GM19324 (cell line): ENCODE data around the gene INPP4A.

ENCODE experiments used
- ATAC-seq: cut with Tn5 transposase; IDR thresholded peaks from one replicate; pipeline ENCODE4 v1.9.1; 2021; ENCODE audit warnings: mild to moderate bottlenecking, moderate library complexity; ENCODE audit not compliant: unreplicated experiment, low FRiP score

The INPP4A gene

DNA sequence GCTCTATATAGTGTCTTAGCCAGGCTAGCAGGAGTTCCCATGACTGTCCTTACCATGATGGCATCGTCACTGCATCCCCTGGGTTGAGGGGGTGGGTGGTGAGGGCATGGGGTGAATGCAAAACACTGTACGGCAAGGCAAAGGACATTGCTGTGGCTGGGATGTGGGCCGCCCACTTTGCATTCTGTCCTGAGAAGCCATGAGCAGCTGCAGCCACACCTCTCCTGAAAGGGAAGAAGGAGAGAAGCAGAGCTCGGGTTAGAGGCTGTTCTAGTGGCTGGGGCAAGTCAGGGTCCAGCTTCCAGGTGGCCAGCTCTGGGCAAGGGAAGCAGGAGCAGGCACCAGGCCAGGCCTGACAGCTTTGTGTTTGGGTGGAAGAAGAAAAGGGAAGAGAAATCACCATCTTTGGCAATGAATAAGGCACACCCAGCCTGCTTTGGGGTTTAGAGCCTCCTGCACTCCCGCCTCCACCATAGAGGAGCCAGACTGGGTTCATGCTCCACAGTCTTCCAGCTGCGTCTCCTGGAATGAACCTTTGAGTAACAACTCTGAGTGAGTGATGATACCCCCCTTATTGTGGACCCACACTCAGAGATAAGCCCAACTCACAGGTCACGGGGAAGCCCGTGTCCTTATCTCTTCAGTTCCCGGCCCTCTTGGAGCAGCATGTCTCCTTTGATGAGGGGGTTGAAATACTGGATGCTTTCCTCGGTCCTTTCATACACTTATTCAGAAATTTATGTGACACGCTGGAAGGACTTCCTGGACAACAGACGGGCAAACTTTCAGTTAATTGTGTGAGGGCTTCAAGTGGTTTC, 63.4 kb downstream of the INPP4A start:
- ATAC-seq: no peak

DNA sequence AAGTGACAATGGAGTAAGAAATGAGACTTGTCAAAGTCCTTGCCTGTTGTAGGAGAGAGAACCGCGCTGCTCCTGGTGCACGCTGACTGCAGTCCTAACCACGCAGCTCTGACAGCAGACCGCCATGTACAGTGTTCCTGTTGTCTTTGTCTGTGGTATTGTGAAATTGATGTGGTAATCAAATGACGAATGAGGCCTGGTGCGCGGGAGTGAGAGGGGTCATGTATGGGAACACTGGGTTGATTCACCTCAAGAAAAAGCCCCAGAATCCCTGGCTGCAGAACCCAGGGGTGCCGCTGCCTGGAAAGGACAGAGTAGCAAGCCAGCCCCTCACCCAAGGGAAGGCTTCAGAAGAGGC, 64.0 kb downstream of the INPP4A start:
- ATAC-seq: no peak

- no peak for ATAC-seq
These were observed 65.1 kb downstream of the INPP4A start for GRCh38 chr2:98509542-98510321.

DNA sequence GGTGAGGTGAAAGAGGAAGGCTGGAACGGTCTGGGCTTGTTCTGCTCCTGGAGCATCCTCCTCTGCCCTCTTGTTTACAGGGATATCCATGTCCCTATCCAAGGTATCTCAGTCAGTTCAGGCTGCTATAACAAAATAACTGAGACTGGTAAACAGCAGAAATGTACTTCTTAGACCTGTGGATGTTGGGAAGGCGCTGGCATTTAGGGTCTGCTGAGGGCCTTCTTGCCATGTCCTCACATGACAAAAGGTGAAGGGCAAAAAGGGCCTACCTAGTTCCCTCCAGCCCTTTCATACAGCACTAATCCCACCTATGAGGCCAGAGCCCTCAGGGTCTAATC, 65.6 kb downstream of the INPP4A start:
- ATAC-seq: no peak

- ATAC-seq: no peak
These were observed 67.3 kb downstream of the INPP4A start for GRCh38 chr2:98511981-98512380.

- no peak for ATAC-seq
These were observed 68.0 kb downstream of the INPP4A start for GRCh38 chr2:98512699-98513098.

GRCh38 chr2:98514096-98514639, 69.5 kb downstream of the INPP4A start:
- no peak for ATAC-seq

GRCh38 chr2:98514879-98515249, 70.2 kb downstream of the INPP4A start:
- ATAC-seq: no peak

GRCh38 chr2:98515250-98515991, 70.8 kb downstream of the INPP4A start:
- ATAC-seq: no peak

- no peak for ATAC-seq
These were observed 71.9 kb downstream of the INPP4A start for GRCh38 chr2:98516571-98516970.

- no peak for ATAC-seq
These were observed 73.0 kb downstream of the INPP4A start for GRCh38 chr2:98517636-98518035.

- no peak for ATAC-seq
These were observed 73.4 kb downstream of the INPP4A start for GRCh38 chr2:98518101-98518500.

DNA sequence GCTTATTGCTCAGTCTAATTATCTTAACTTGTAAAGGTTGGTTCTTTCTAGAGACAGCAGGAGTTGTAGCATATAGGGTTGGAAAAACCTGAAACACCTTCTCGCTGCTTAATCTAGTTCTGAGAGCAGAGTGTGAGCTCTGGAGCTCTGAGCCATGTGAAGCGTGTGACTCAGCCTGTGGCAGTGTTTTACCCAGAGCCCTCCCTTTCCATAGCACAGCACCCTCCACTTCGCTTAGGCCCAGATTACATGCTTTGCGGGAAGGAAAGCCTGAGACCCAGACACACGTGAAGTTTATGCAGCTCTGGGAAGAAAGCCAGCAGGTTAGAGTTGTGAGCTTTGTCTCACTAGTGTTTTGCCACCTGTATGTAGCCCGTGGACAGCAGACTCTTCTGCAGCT, 74.5 kb downstream of the INPP4A start:
- ATAC-seq: no peak

DNA sequence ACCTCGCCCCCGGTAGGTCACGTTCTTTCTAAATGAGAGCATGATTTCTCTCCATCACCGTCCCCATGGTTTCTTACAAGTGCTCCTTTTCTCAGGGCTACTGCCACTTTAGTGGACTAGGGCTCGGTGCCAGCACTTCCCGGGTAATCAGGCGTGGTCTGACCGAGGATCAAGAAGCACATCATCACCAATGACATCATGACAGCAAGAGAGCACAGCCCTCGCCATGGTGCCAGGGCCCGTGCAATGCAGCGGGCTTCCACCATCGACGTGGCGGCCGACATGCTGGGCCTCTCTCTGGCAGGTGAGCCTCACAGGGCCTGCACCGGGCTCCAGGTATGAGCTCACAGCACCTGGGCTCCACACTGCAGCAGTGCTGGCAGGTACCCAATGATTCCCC, 75.2 kb downstream of the INPP4A start:
- no peak for ATAC-seq

- no peak for ATAC-seq
These were observed 76.1 kb downstream of the INPP4A start for GRCh38 chr2:98520806-98521205.

DNA sequence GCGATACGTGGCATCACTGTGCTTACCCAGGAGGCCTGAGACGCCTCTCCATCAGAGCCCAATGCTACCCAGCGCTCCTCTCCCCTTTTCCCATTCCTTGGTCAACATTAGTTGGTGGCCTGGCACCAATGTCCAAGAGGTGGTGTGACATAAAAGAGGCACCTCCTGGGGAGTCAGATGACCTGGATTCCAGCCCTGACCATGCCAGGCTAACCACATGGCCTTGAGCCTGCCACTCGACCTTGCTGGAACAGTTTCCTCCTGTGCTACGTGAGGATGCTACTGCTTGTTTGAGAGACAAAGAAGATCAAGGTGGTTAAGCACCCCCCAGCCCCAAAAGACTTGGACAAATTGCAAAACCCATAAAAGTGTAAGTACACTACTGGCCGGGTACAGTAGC, 76.6 kb downstream of the INPP4A start:
- ATAC-seq: no peak

DNA sequence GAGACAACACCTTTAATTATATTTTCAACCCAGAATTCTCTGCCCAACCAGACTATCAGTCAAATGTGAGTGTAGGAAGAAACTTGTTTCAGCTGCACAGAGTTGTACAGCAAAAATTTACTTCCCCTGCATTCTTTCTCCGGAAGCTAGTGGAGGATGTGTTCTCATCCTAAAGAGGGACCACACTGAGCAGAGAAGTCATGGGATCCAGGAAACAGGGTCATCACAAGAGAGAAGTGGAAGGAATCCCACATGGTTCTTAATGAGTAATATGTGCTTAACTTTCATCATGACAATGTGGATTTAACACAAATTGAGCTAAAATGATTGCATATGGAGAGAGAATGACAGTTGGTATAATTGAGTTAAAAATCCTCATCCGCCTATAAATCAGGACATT, 78.2 kb downstream of the INPP4A start:
- no peak for ATAC-seq

GRCh38 chr2:98524168-98524567, 79.5 kb downstream of the INPP4A start:
- ATAC-seq: no peak

DNA sequence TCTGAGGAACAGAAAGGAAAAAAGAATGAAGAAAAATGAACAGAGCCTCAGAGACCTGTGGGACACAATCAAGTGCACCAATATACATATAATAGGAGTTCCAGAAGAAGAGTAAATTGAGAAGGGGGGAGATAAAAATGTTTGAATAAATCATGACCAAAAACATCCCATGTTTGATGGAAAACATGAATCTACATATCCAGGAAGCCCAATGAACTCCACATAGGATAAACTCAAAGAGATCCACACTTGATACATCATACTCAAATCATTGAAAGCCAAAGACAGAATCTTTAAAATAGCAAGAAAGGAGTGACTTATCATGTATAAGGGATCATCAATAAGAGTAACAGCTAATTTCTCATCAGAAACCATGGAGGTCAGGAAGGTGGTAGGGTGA, 83.7 kb downstream of the INPP4A start:
- no peak for ATAC-seq

DNA sequence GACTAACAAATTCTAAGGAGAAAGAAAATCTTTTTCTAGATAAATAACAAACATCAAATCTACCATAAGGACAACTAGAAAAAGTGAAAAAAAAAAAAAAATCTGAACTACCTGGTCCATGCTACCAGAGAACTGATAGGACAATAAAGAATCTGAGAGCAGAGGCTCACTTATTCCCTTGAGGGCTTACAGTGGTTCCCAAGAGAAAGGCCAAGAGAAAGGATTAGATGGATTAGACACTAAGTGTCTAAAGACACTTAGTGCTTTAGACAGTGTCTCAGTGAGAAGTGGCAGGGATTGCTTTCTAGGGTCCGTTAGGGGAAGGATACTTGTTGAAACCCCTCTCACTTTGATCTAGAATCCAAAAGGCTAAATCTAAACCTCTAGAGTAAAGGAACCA, 85.5 kb downstream of the INPP4A start:
- no peak for ATAC-seq

- ATAC-seq: no peak
These were observed 88.1 kb downstream of the INPP4A start for GRCh38 chr2:98532756-98533155.
